ENCODE results near the gene ADAMTS9. TPM values are rescaled to one million over a fixed set of nuclear protein-coding genes. Genes with fewer than 3 reads are reported as not detected.

ADAMTS9 gene
- total and polyA plus RNA-seq, 9 donors = 11.8 to 88.8 (median 29.9) TPM

DNA sequence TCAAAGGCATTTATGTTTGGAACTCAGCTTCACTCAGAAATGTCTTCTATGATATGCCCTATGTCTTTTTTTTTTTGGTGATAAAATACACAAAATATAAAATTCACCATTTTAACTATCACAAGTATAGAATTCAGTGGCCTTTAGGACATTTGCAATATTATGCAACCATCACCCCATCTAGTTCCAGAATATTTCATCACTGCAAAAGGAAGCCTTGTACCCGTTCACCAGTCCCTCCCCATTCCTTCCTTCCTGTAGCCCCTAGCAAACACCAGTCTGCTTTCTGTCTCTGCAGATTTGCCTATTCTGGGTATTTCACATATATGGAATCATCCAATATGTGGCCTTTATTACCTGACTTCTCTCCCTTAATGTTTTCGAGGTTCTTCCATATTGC lies 134.8 kb downstream of the ADAMTS9 start:
- no peak overlapping the region for H3K4me3 ChIP-seq
- peaks cover 6% of the 10 kb centered on the region for H3K4me1 ChIP-seq (ENCODE audit: insufficient read depth)
- DNase-seq = no peak
- no peaks in the 10 kb centered on the region for H3K36me3 ChIP-seq
- H3K9me3 ChIP-seq = no peaks in the 10 kb centered on the region
- H3K27ac ChIP-seq = no peak overlapping the region
- TF ChIP-seq, protein P1, sequence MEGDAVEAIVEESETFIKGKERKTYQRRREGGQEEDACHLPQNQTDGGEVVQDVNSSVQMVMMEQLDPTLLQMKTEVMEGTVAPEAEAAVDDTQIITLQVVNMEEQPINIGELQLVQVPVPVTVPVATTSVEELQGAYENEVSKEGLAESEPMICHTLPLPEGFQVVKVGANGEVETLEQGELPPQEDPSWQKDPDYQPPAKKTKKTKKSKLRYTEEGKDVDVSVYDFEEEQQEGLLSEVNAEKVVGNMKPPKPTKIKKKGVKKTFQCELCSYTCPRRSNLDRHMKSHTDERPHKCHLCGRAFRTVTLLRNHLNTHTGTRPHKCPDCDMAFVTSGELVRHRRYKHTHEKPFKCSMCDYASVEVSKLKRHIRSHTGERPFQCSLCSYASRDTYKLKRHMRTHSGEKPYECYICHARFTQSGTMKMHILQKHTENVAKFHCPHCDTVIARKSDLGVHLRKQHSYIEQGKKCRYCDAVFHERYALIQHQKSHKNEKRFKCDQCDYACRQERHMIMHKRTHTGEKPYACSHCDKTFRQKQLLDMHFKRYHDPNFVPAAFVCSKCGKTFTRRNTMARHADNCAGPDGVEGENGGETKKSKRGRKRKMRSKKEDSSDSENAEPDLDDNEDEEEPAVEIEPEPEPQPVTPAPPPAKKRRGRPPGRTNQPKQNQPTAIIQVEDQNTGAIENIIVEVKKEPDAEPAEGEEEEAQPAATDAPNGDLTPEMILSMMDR (IDR thresholded peaks at IDR 0.05) = no peak
- TF ChIP-seq POLR2A (IDR thresholded peaks at IDR 0.05) = no peak
- no peak for TF ChIP-seq EP300 (IDR thresholded peaks at IDR 0.05)
- H3K27me3 ChIP-seq = no peaks in the 10 kb centered on the region
- intact Hi-C loops (cut with DNase I) = no loop called here
- WGBS, 3 donors = 74 to 84% (median 80%) methylated on average over 2 of the region's 2 CpGs

DNA sequence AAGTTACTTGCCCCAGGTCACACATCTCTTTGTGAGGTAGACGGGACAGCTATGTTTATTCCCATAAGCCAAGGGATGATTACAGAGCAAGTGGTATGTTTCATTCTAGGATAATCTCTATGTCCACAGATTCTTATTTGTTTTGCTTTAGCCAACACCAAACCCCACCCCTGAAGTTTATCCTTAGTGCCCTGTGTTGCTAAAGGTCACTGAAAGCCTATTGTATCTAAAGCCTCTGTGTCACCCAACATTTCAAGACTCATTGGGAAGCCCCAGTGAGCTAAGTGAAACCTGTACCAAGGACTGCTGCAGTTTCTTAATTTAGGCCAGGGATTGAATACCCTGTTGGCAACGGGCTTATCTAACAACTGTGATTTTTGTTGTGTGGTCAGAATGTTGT lies 135.6 kb downstream of the ADAMTS9 start:
- H3K36me3 ChIP-seq = no peaks in the 10 kb centered on the region
- H3K9me3 ChIP-seq = no peaks in the 10 kb centered on the region
- DNase-seq = no peak
- intact Hi-C loops (cut with DNase I) = no loop called here
- H3K4me1 ChIP-seq (ENCODE audit: insufficient read depth) = peaks cover 8% of the 10 kb centered on the region
- H3K4me3 ChIP-seq = no peak overlapping the region
- WGBS, 3 donors = 45 to 72% (median 67%) methylated on average over 2 of the region's 2 CpGs
- H3K27me3 ChIP-seq = no peaks in the 10 kb centered on the region
- TF ChIP-seq POLR2A (IDR thresholded peaks at IDR 0.05) (no peak), EP300 (IDR thresholded peaks at IDR 0.05) (no peak)
- TF ChIP-seq, protein P1 (IDR thresholded peaks at IDR 0.05) = no peak
- H3K27ac ChIP-seq = no peak overlapping the region

DNA sequence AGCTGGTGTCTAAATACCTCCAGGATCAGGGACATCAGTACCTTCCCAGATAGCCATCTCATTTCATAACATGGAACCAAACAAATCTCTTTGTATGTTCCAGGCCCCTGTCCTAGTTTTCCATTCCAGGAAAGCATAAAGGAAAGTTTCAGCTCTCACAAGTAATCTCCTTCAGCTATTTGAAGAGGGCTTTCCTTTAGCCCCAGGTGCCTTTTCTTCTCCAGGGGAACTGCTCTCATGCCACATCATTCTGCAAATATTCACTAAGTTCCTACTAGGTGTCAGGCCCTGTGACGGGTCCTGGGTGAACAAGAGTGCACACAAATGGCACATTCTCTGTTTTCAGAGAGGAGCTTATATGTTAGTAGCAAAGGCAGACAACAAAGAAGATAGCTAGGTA lies 136.1 kb downstream of the ADAMTS9 start:
- Histone ChIP-seq H3K27ac (no peak overlapping the region), H3K4me3 (no peak overlapping the region), H3K36me3 (no peaks in the 10 kb centered on the region), H3K4me1 (ENCODE audit: insufficient read depth) (peaks cover 8% of the 10 kb centered on the region), H3K27me3 (no peaks in the 10 kb centered on the region), H3K9me3 (no peaks in the 10 kb centered on the region)
- TF ChIP-seq, protein P1 (IDR thresholded peaks at IDR 0.05) = no peak
- no peak for TF ChIP-seq EP300 (IDR thresholded peaks at IDR 0.05)
- TF ChIP-seq POLR2A (IDR thresholded peaks at IDR 0.05) = no peak
- intact Hi-C loops (cut with DNase I) = no loop called here
- 95 to 100% (median 100%) methylated on average over 1 of the region's 1 CpG for WGBS, 3 donors
- no peak for DNase-seq

DNA sequence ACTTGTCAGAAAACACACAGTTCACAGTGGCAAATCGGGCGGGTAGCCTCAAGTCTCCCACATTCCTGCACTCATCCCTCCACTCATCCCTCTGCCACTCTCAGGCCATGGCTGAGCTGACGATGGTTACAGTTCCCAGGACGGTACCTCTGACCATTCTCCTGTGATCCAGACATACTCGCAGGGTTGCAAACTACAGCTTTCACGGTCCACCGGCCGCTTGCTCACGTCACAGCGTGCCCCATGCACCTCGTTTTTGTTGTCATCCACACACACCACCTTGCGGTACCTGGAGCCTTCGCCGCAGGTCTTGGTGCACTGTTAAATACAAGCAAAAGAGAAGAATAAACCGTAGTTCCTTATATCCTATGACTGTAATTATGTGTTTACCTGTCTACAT lies 137.1 kb downstream of the ADAMTS9 start:
- intact Hi-C loops (cut with DNase I) = no loop called here
- DNase-seq = no peak
- H3K4me3 ChIP-seq = no peak overlapping the region
- 96 to 97% (median 97%) methylated on average over 15 of the region's 15 CpGs for WGBS, 3 donors
- no peak for TF ChIP-seq POLR2A (IDR thresholded peaks at IDR 0.05)
- no peak for TF ChIP-seq EP300 (IDR thresholded peaks at IDR 0.05)
- TF ChIP-seq, protein P1 (IDR thresholded peaks at IDR 0.05) = no peak
- H3K27ac ChIP-seq = no peak overlapping the region
- no peaks in the 10 kb centered on the region for H3K27me3 ChIP-seq
- H3K36me3 ChIP-seq = no peaks in the 10 kb centered on the region
- H3K4me1 ChIP-seq (ENCODE audit: insufficient read depth) = peaks cover 8% of the 10 kb centered on the region
- H3K9me3 ChIP-seq = no peaks in the 10 kb centered on the region

Data from ovary (tissue), 9 donors.